HG03521 (cell line): Measurements from ENCODE around the gene COL23A1.
"Not testable (repeated sequence)": the region's sequence is repeated elsewhere in the genome, so short reads cannot be mapped to it uniquely, and the experiment has no call there.

Source experiments
- ATAC-seq: cut with Tn5 transposase; IDR thresholded peaks from one replicate; pipeline ENCODE4 v1.9.1; 2021; ENCODE audit warnings: mild to moderate bottlenecking, moderate library complexity; ENCODE audit not compliant: unreplicated experiment

Gene COL23A1

GRCh38 chr5:178237431-178238312 lies 352.5 kb downstream of the COL23A1 start:
- ATAC-seq, result no peak

- ATAC-seq, result no peak
Measured at GRCh38 chr5:178236679-178237078, 353.5 kb downstream of the COL23A1 start.

GRCh38 chr5:178236126-178236525 lies 354.1 kb downstream of the COL23A1 start:
- ATAC-seq, result no peak

GRCh38 chr5:178235588-178235974 lies 354.6 kb downstream of the COL23A1 start:
- ATAC-seq, result no peak

- ATAC-seq, result no peak
Measured at GRCh38 chr5:178234750-178235587, 355.2 kb downstream of the COL23A1 start.

GRCh38 chr5:178234121-178234749 lies 356.0 kb downstream of the COL23A1 start:
- ATAC-seq, result no peak

GRCh38 chr5:178232920-178233429 lies 357.2 kb downstream of the COL23A1 start:
- no peak for ATAC-seq

GRCh38 chr5:178232124-178232919 lies 357.9 kb downstream of the COL23A1 start, which contains the start of gene PHYKPL:
PHYKPL (minus strand) TSS chr5:178232802; CDS start chr5:178232550, 252 bp downstream.
- ATAC-seq, result peak; percentile 53

GRCh38 chr5:178231539-178232123 lies 358.6 kb downstream of the COL23A1 start:
- no peak for ATAC-seq

GRCh38 chr5:178230879-178231538 lies 359.2 kb downstream of the COL23A1 start:
- no peak for ATAC-seq

GRCh38 chr5:178229861-178230260 lies 360.3 kb downstream of the COL23A1 start:
- ATAC-seq, result no peak

- ATAC-seq, result not testable (repeated sequence)
Measured at GRCh38 chr5:178229111-178229510, 361.1 kb downstream of the COL23A1 start.

- no peak for ATAC-seq
Measured at GRCh38 chr5:178228609-178229008, 361.6 kb downstream of the COL23A1 start.

- no peak for ATAC-seq
Measured at GRCh38 chr5:178227929-178228328, 362.3 kb downstream of the COL23A1 start.

GRCh38 chr5:178227138-178227659 lies 363.0 kb downstream of the COL23A1 start:
- no peak for ATAC-seq

GRCh38 chr5:178225174-178225573 lies 365.0 kb downstream of the COL23A1 start:
- ATAC-seq, result no peak

GRCh38 chr5:178224403-178224802 lies 365.8 kb downstream of the COL23A1 start:
- no peak for ATAC-seq

- no peak for ATAC-seq
Measured at GRCh38 chr5:178223828-178224335, 366.3 kb downstream of the COL23A1 start.
